Measurements from ENCODE around the gene C16orf92.
"Not testable (repeated sequence)": the region's sequence is repeated elsewhere in the genome, so short reads cannot be mapped to it uniquely, and the experiment has no call there.

Gene C16orf92

DNA sequence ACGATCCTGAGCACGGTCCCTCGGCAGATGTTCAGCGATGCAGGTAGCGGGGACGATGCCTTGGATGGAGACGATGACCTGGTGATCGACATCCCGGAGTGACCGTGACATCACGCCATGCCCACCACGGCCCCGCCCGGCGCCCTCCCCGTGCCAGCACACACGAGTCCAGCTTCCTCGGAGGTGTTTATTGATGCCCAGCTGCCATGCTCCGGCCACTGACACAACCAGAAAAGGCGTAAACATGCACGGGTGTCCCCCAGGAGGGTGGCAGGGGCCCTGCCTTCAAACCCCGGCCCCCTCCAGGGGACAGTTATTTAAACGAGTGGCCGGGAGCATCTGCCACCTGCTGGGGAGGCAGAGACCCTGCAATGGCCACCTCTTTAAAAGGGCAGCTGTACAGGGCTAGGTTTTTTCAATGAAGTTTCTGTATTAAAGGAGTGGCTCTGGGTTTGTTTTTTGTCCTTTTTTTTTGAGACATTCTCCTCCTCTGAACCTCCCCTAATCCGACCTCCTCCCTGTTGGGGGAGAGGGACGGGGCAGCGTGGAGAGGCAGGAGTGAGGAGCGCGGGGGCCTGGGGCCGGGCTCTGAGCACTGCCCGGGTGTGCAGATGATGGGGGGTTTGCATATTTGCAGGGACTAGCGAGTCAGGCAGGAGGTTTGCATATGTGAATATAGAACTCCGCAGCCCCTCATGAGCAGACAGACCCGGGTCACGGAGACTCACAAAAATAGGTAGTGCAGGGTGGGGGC is 17.5 kb upstream of the C16orf92 start:
- DNase-seq (ENCODE audit: low read depth in 2 of 2) = no peak

DNA sequence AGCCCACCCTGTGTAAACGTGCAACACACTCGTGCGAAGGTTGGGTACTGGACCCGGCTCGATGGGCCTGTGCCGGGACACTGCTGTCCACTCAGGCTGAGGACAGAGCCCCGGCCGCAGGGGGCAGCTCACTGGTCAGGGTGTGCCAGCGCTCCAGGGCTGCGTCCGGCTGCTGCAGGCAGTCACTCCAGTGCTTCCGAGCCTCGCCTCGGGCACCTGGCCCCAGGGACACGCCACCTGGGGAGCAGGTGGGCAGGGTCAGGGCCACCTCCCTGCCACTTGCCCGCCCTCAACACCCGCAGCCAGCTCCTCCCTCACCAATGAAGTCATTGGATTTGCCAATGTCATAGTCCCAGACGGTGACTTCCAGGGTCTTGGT is 16.9 kb upstream of the C16orf92 start:
- no peak for DNase-seq (ENCODE audit: low read depth in 2 of 2)

DNA sequence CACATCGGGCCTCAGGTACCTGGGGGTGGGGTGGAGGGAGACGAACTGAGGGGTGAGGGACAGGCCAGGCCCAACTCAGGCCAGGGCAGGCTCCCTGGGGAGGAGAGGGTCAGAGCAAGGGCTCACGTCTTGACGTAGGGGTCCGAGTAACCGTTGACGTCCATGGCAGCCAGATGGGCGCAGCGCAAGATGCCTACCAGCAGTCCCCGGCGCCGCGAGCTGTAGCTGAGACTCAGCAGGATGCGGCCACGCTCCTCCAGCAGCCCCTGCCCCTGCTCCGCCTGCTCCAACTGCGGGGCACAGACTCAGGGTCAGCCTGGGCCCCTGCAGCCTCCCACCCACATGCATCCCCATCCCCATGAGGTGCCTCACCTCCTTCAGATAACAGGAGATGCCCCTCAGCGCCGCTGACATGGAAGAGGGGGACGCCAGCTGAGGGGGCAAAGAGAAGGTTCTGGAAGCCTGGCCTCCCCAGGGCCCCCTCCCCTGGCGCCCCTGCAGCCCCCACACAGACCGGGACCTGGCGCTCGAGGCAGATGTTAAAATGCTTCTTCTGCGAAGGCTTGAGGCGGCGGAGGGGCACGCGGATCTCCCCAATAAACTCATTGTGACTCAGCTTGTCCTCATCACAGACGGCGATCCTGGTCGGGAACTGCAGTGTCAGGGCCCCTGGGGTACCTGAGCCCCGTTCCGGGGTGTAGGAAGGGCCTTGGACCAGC is 16.2 kb upstream of the C16orf92 start:
- no peak for DNase-seq (ENCODE audit: low read depth in 2 of 2)

DNA sequence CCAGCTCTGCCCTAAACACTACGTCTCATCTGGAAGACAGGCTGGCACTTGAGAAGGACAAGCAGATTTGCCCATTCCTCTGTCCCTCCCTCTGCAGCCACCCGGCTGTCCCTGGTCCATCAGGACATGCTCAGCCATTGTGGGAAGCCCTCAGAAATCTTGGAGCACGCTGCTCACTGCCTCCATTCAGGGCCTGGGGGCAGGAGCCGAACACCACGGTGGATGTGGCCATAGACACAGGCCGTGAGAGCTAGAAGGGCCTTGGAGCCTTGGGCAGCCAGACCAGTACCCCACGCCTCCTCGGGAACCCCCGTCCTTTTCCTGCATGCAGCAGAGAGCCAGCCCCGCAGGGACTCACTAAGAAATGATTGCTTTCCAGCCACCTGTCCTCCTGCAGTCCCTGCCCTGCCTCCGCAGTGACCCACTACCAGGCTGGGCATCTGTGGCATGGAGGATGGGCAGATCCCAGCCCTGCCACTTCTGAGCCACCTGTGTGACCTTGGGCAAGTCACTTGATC is 15.6 kb upstream of the C16orf92 start:
- DNase-seq (ENCODE audit: low read depth in 2 of 2) = no peak

DNA sequence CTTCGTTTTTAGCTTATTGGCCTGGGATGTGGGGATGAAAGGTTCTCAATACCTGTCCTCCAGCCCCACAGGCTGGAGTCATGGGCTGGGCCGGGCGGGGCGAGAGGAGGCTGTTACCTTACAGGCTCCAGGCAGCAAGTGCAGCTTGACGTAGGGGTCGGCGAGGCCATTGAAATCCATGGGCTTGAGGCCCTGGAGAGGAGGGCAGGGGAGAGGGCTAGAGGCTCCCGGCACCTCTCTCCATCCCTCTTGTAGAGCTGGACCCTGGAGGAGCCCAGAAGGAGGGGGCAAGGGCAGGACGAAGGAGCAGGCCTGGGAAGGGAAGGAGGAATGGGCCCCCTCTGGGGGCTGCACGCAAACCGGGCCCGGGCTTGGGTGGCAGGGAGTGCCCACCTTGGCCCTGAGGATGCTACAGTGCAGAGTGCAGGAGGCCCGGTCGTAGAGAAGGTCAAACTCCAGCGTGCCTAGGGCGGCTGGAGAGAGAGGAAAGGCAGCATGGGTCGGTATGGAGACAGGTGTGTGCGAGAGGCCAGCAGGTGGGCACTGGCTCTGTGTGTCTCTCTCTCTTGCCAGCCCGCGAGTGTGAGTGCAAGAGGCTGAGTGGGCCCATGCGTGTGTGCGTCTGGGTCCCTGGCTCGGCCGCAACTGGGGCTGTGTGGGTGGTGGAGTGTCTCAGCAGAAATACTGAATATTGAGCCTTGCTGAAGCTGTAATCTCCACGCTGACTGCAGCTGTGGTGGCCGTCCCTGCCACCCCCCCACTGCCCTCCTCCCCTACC is 13.7 kb upstream of the C16orf92 start:
- DNase-seq (ENCODE audit: low read depth in 2 of 2) = no peak

DNA sequence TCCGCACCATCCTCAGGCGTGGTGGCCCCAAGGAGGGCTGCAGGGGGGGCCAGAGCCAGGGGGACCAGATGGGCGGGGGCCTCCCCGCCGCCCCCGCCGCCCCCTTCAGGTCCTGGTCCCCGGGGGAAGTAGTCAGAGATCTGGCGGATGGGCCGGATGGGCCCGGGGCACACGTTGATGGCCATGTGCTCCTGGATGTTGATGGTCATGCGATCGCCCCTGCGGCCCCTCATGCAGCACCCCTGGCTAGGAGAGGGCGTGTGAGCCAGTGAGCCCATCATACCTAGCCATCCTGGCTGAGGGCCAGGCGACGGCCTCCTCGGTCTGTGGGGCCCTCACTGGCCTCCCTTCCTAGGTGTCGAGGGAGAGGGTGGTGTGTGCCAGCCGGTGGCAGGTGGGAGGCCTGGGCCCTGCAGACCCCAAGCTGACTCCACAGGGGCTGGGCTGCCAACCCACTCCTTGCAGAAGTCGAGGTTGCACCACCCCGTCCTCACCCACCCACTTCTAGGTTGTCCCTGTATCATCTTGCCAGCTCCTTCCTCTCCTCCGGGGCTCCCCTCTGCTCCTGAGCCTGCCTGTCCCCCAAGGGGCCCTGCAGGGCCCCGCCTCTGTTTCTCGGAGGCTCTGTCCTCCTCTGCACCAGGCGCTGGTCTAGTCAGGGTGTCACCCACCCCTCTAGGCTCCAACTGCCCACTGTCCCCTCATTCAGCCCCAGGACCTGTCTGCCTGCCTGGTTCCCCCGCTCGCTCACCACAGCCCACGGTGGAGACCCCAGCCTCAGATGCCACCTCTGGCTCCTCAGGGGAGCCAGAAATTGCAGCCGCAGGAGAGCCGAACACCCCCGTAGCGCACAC is 12.8 kb upstream of the C16orf92 start:
- no peak for DNase-seq (ENCODE audit: low read depth in 2 of 2)

DNA sequence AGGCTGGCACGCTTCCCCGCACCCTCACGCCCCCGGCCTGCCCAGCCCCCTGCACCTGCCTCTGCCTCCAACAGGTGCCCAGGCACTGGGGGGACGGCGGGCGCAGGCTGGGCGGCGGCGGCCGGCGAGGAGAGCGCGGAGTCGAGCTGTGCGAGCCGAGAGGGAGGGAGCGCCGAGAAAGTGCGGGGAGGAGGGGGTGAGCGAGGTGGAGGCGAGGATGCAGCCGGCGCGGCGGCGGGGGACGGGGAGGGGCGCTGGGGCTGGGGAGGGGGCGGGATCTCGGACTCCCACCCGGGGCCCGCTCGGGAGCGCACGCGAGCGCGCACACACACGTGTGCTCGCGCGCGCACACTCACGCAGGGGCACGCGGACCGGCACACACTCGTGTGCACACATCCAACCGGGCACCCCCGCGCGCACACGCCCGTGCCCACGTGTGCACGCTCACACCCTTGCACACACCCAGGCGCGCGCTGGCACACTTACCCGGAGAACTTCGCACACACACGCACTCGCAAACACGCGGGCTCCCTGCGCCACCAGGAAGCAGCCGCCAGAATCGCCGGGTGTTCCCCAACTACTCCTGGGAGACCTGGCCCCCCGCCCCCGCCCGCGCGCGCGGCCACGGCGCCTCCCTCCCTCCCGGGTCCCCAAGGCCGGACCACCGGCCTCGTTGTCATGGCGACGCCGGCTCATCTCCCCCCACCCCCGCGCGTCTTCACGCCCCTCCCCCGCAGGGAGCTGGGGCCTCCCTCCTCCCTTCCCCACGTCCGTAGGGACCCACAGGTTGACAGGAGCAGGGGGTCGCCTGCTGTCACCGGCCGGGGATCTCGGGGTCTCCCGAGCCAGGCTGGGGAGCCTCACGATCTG is 11.9 kb upstream of the C16orf92 start, which contains the start of gene DOC2A:
TSS of gene DOC2A (minus strand) at position 184 of the 870 bp plus-strand sequence. CDS start 805 bp downstream, outside the sequence.
- DNase-seq (ENCODE audit: low read depth in 2 of 2) = no peak

DNA sequence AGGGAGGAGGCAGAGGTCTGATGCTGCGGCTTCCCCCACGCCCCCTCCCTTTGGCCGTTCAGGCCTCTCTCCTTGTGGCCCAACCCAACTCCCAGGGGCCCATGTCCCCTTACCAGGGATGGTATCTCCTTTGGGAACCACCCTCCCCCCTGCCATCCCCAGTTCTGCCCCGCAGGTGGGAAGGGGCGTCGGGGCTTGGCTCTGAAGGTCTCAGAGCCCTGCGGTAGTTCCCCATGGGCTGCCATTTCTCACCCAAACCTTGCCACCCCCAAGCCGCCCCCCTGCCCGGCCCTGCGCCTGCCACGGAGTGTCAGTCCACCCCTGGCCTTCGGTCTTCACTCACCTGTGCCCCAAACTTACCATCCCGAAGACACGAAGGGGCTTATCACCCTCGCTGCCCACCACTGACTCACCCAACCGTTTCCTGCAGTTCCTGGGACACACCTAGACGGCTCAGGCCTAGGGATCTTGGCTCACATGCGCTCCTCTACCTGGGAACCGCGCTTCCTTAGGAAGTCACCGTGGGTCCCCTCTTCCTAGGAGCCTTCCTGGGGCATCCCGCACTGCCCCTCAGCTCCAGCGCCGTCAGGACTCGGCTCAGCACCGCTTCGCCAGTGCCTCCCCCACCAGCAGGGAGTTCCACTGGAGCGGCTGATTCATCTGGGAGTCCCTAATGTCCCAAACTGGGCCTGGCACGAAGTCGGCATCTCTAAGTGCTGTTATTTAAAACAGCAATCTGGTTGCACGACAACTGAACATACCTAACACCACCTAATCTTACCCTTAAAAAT is 11.1 kb upstream of the C16orf92 start:
- no peak for DNase-seq (ENCODE audit: low read depth in 2 of 2)

DNA sequence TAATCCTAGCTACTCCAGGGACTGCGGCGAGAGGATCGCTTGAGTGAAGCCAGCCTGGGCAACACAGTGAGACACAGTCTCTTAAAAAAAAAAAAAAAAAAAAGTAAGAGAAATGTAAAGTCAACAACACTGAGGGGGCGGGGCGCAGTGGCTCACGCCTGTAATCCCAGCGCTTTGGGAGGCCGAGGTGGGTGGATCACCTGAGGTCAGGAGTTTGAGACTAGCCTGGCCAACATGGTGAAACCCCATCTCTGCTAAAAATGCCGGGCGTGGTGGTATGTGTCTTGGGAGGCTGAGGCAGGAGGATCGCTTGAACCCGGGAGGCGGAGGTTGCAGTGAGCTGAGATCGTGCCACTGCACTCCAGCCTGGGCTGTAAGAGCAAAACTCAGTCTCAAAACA is 10.4 kb upstream of the C16orf92 start:
- not testable (repeated sequence) for DNase-seq (ENCODE audit: low read depth in 2 of 2)

DNA sequence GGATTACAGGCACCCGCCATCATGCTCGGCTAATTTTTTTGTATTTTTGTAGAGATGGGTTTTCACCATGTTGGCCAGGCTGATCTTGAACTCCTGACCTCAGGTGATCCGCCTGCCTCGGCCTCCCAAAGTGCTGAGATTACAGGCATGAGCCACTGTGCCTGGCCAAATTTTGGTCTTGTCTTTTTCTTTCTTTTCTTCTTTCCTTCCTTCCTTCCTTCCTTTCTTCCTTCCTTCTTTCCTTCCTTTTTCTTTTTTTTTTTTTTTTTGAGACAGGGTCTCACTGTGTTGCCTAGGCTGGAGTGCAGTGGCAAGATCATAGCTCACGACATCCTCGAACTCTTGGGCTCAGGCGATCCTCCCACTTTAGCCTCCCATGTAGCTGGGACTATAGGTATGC is 7.5 kb upstream of the C16orf92 start:
- DNase-seq (ENCODE audit: low read depth in 2 of 2) = not testable (repeated sequence)

DNA sequence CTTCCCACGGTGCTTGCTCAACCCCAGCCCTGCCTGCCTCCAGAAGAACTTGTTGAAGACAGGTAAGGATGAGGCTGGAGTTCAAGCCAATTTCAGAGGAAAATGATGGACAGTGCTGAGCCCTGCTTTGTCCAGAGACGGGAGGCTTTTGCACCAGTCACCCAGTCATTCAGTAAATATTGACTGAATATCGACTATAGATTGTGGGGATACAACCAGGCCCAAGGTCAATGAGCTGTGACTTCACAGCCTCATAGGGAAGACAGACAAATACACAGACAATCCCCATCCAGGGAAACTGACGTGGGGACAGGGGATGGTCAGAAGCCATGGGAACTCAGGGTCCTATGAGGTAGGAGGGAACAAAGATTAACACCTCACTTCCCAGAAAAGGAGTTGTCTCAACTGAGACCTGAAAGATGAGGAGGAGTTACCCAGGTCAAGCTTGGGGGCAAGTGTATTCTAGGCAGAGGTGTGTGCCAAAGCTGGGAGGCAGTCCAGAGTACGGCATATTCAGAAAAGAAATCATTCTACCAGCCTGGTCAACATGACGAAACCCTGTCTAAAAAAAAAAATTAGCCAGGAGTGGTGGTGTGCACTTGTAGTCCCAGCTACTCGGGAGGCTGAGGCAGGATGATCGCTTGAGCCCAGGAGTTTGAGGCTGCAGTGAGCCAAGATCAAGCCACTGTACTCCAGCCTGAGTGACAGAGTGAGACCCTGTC is 6.3 kb upstream of the C16orf92 start:
- DNase-seq (ENCODE audit: low read depth in 2 of 2) = no peak

DNA sequence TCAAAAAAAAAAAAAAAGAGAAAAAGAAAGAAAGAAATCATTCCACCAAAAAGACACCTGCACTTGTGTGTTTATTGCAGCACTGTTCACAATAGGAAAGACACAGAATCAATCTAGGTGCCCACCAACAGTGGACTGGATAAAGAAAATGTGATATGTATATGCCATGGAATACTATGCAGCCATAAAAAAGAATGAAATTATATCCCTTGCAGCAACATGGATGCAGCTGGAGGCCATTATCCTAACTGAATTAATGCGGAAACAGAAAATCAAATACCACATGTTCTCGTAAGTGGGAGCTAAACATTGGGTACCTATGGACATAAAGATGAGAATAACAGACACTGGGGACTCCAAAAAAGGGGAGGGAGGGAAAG is 5.7 kb upstream of the C16orf92 start:
- DNase-seq (ENCODE audit: low read depth in 2 of 2) = no peak

DNA sequence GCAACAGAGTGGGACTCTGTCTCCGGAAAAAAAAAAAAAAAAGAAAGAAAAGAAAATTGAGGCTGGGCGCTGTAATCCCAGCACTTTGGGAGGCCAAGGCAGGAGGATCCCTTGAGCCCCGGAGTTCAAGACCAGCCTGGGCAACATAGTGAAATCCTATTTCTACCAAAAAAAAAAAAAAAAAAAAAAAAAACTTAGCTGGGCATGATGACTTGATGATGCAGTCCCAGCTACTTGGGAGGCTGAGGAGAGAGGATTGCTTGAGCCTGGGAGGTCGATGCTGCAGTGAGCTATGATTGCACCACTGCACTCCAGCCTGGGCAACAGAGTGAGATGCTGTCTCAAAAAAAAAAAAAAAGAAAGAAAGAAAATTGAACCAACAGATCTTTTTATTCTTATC is 5.1 kb upstream of the C16orf92 start:
- not testable (repeated sequence) for DNase-seq (ENCODE audit: low read depth in 2 of 2)

DNA sequence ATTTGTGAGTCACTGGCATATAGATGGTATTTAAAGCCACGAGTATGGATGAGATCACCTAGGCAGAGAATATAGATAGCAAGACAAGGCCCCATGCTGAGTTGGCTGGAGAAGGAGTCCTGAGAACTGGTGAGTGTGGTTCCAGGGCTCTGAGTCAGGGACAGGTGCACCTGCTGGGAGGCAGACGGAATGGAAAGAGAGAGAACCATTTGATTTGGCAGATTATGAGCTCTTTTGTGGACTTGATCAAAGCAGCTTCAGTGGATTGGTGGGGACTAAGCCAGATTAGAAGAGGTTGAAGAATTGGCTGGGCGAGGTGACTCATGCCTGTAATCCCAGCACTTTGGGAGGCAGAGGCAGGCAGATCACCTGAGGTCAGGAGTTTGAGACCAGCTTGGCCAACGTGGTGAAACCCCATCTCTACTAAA is 4.3 kb upstream of the C16orf92 start:
- DNase-seq (ENCODE audit: low read depth in 2 of 2) = no peak

DNA sequence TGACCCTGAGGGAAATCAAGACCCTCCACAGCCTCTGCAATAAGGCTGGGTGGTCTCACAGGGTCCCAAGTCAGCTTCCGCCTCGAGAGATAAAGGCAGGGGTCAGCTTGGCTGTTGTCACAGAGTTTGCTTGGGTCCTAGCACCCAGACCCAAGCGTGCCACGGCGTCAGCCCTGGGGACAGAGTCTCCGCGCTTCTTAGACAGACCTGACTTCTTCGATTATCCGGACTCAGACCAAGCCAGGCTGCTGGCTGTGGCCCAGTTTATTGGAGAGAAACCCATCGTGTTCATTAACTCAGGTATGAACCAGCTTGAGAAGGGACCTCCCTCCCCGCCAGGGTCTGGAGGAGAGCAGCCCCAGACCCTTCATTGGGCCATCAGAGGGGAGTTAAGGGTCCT is 588 bp downstream of the C16orf92 start:
- DNase-seq (ENCODE audit: low read depth in 2 of 2) = no peak

DNA sequence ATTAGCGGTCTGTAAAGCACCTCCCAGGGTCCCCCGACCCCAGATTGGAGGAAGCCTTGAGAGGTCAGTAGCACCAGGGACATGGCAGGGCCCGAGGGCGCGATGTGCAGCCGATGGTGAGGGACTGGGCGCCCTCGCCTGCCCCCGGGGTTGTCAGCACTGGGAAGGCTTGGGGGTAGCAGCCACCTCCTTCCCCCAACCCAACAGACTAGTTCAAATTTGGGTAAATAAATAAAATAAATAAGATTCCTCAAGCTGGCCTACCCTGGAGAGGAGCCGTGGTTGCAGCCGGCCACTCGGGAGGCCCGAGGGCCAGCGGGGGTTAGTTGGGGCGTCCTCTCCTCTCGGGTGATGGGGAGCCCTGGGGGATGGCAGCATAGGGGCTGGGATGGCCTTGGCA is 1.5 kb downstream of the C16orf92 start:
- DNase-seq (ENCODE audit: low read depth in 2 of 2) = no peak

DNA sequence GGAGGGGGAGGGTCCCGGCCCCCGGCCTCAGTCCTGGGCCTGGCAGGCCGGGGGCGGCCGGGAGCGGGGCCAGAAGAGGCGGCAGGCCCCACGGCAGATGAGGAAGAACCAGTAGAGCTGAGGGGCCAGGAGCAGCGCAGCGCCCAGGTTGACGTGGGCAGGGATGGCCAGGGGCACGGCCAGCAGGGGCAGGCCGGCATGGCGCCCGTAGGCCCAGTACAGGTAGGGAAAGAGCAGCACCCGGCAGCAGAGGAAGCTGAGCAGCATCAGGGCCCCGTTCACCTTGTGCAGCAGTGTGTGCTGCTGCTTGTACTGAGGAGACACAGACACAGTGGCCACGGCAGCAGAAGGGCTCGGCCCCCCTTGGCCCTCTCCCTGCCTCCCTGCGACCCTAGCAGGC is 2.2 kb downstream of the C16orf92 start:
- DNase-seq (ENCODE audit: low read depth in 2 of 2) = no peak

DNA sequence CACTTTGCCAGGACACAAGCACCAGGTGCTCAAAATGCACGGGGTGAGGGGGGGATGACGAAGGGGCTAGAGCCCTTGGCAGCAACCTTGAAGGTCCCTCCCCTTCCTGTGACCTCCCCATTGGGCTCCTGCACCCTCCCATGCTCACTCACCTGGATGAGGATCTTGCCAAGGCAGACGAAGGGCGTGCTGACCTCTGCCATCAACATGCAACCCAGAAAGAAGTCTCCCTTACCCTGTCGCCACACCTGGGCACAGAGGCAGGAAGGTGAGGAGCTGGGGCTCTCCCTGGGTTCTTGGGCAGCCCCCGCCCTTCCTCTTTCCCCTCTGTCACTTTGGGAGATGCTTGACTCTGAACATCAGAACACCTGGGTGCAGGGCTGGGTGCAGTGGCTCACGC is 2.6 kb downstream of the C16orf92 start:
- DNase-seq (ENCODE audit: low read depth in 2 of 2) = no peak

DNA sequence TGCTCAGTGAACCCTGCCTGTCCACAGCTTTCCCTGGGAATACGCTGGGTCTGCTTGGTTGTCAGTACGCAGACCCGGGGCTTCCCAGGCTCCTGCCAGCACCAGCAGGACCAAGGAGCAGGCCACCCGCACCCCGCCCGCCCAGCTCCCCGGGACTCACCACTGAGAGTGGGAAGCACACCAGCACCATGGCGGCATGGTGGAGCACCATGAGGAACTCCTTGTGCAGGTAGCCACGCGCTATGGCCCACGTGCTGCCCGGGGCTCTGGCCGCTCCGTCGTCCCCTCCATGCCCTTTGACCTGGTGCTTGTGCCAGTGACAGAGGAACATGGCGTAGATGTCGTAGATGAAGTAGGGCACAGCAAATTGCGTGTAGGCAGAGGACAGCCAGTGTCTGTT is 3.5 kb downstream of the C16orf92 start:
- DNase-seq (ENCODE audit: low read depth in 2 of 2) = no peak
